Common myeloid progenitor, CD34-positive (primary cell): ENCODE results near the gene KCNIP4.

Experiments used
- CTCF ChIA-PET: fragments of 350-600 bp; sonication (Branson Sonifier 250); formaldehyde crosslinking; loops from one replicate; lab custom pipeline; 2021; ENCODE audit warnings: antibody characterized with exemption; lab: Charles Lee
- POLR2A ChIA-PET: fragments of 350-600 bp; sonication (Branson Sonifier 250); formaldehyde crosslinking; loops from one replicate; lab custom pipeline; 2021; ENCODE audit warnings: antibody characterized with exemption; lab: Charles Lee
- DNase-seq, 3 donors: peaks; one replicate each; pipeline versions ENCODE4 v3.0.0 to v3.0.0-alpha.2; 2013
- H3K27ac ChIP-seq, 2 experiments: 1 replicate in 1 of 2; 2 replicates in 1 of 2; pipeline ENCODE4 v1.7.0; 2013; ENCODE audit warnings: inconsistent platforms in 2 of 2, low read length in 2 of 2, mild to moderate bottlenecking in 2 of 2, low read depth in 1 of 2, moderate library complexity in 1 of 2; ENCODE audit not compliant: severe bottlenecking in 2 of 2, insufficient read depth in 1 of 2, poor library complexity in 1 of 2
- H3K27me3 ChIP-seq, 5 experiments: replicated peaks in 2 of 5; 1 replicate in 3 of 5; 2 replicates in 2 of 5; pipeline versions ENCODE4 v1.6.1 to v1.7.0; 2013; ENCODE audit warnings: low read length in 4 of 5, mild to moderate bottlenecking in 2 of 5, moderate library complexity in 2 of 5, inconsistent platforms in 1 of 5; ENCODE audit not compliant: insufficient read depth in 5 of 5, control insufficient read depth in 4 of 5
- H3K36me3 ChIP-seq, 4 experiments: 1 replicate in 2 of 4; 2 replicates in 2 of 4; pipeline versions ENCODE4 v1.6.1 to v1.7.0; 2013; ENCODE audit warnings: low read length in 3 of 4, control low read depth in 1 of 4, mild to moderate bottlenecking in 1 of 4; ENCODE audit not compliant: control insufficient read depth in 4 of 4, insufficient read depth in 4 of 4
- H3K4me1 ChIP-seq, 4 experiments: 1 replicate in 3 of 4; 2 replicates in 1 of 4; pipeline versions ENCODE4 v1.6.1 to v1.7.1; 2013; ENCODE audit warnings: low read length in 3 of 4, mild to moderate bottlenecking in 3 of 4, control low read depth in 1 of 4, inconsistent platforms in 1 of 4, moderate library complexity in 1 of 4; ENCODE audit not compliant: control insufficient read depth in 4 of 4, insufficient read depth in 4 of 4; ENCODE audit errors: control extremely low read depth in 1 of 4
- H3K4me3 ChIP-seq, 7 experiments: 1 replicate in 4 of 7; 2 replicates in 3 of 7; pipeline versions ENCODE4 v1.5.1 to v1.7.0; 2013; ENCODE audit warnings: mild to moderate bottlenecking in 7 of 7, low read length in 6 of 7, moderate library complexity in 6 of 7, inconsistent platforms in 2 of 7, low read depth in 2 of 7, control low read depth in 1 of 7; ENCODE audit not compliant: insufficient read depth in 4 of 7, control insufficient read depth in 1 of 7; ENCODE audit errors: extremely low read depth in 1 of 7
- H3K9me3 ChIP-seq, 5 experiments: 1 replicate in 4 of 5; 2 replicates in 1 of 5; pipeline versions ENCODE4 v1.6.1 to v1.7.1; 2013; ENCODE audit warnings: low read length in 4 of 5, mild to moderate bottlenecking in 2 of 5, inconsistent platforms in 1 of 5, low read depth in 1 of 5, moderate library complexity in 1 of 5; ENCODE audit not compliant: control insufficient read depth in 4 of 5, insufficient read depth in 2 of 5; ENCODE audit errors: control extremely low read depth in 1 of 5
- WGBS: methylation state at CpG from one replicate; pipeline ENCODE4 v1.1.5; 2013; ENCODE audit not compliant: insufficient coverage; 5-methylcytosine and 5-hydroxymethylcytosine counted together

The KCNIP4 gene

GRCh38 chr4:21915761-21916160, 32.8 kb downstream of the KCNIP4 start:
- DNase-seq: no peak
- no peak overlapping the region for H3K4me3 ChIP-seq
- H3K9me3 ChIP-seq: no peaks in the 10 kb centered on the region
- CTCF ChIA-PET: no interaction called here
- no peaks in the 10 kb centered on the region for H3K27me3 ChIP-seq
- no peak overlapping the region for H3K27ac ChIP-seq
- POLR2A ChIA-PET: no interaction called here
- no peaks in the 10 kb centered on the region for H3K36me3 ChIP-seq
- no peaks in the 10 kb centered on the region for H3K4me1 ChIP-seq
- 94% methylated on average over 3 of the region's 3 CpGs for WGBS

DNA sequence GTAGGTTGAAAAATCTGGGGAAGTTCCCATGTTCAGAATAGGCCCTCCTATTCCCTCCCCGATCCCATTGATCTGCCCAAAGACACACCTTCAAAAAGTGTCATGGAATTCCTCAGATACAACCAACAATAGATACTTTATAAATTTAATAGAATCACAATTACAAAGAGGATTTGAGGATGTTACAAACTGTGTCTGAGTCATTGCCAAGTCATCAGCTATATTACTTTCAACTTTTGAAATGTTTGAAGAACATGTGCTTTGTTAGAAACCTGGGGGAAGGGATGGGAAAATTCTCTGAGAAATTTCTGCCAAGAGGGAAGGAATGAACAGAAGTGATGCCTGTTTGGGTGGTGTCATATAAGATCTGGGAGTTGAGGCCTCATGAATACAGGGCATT, 46.7 kb downstream of the KCNIP4 start:
- H3K27me3 ChIP-seq: no peaks in the 10 kb centered on the region
- no CpG with 5 or more reads among the region's 1 CpG for WGBS
- POLR2A ChIA-PET: no interaction called here
- no peak for DNase-seq
- no peak overlapping the region for H3K27ac ChIP-seq
- H3K4me1 ChIP-seq: no peaks in the 10 kb centered on the region
- CTCF ChIA-PET: no interaction called here
- no peak overlapping the region for H3K4me3 ChIP-seq
- H3K36me3 ChIP-seq: no peaks in the 10 kb centered on the region
- H3K9me3 ChIP-seq: peaks cover 1 to 5% (median 3%) of the 10 kb centered on the region in 5 experiments

GRCh38 chr4:21901281-21901680, 47.3 kb downstream of the KCNIP4 start:
- H3K4me3 ChIP-seq: no peak overlapping the region
- no peaks in the 10 kb centered on the region for H3K4me1 ChIP-seq
- CTCF ChIA-PET: no interaction called here
- DNase-seq: no peak
- no peak overlapping the region for H3K27ac ChIP-seq
- H3K36me3 ChIP-seq: no peaks in the 10 kb centered on the region
- WGBS: no CpG with 5 or more reads among the region's 2 CpGs
- H3K27me3 ChIP-seq: no peaks in the 10 kb centered on the region
- peaks cover 1 to 5% (median 3%) of the 10 kb centered on the region in 5 experiments for H3K9me3 ChIP-seq
- POLR2A ChIA-PET: no interaction called here

GRCh38 chr4:21900211-21900610, 48.4 kb downstream of the KCNIP4 start:
- Histone ChIP-seq H3K4me1 (no peaks in the 10 kb centered on the region), H3K4me3 (no peak overlapping the region), H3K9me3 (peaks cover 1 to 5% (median 3%) of the 10 kb centered on the region in 5 experiments), H3K27ac (no peak overlapping the region), H3K27me3 (no peaks in the 10 kb centered on the region), H3K36me3 (no peaks in the 10 kb centered on the region)
- DNase-seq: no peak
- POLR2A ChIA-PET: no interaction called here
- WGBS: 0% methylated on average over 1 of the region's 2 CpGs
- CTCF ChIA-PET: no interaction called here

- no peak overlapping the region for H3K27ac ChIP-seq
- H3K4me1 ChIP-seq: no peaks in the 10 kb centered on the region
- H3K27me3 ChIP-seq: no peaks in the 10 kb centered on the region
- no peak for DNase-seq
- ChIA-PET CTCF (no interaction called here), POLR2A (no interaction called here)
- no peak overlapping the region for H3K4me3 ChIP-seq
- 89% methylated on average over 2 of the region's 2 CpGs for WGBS
- peaks cover 1 to 5% (median 3%) of the 10 kb centered on the region in 5 experiments for H3K9me3 ChIP-seq
- H3K36me3 ChIP-seq: no peaks in the 10 kb centered on the region
These were observed 50.5 kb downstream of the KCNIP4 start for GRCh38 chr4:21898101-21898500.

- Histone ChIP-seq H3K27ac (no peak overlapping the region), H3K27me3 (no peaks in the 10 kb centered on the region), H3K9me3 (peaks cover 1 to 5% (median 3%) of the 10 kb centered on the region in 5 experiments), H3K4me3 (no peak overlapping the region), H3K36me3 (no peaks in the 10 kb centered on the region), H3K4me1 (no peaks in the 10 kb centered on the region)
- WGBS: no CpG with 5 or more reads among the region's 2 CpGs
- CTCF ChIA-PET: no interaction called here
- POLR2A ChIA-PET: no interaction called here
- no peak for DNase-seq
These were observed 51.8 kb downstream of the KCNIP4 start for GRCh38 chr4:21896767-21897166.

DNA sequence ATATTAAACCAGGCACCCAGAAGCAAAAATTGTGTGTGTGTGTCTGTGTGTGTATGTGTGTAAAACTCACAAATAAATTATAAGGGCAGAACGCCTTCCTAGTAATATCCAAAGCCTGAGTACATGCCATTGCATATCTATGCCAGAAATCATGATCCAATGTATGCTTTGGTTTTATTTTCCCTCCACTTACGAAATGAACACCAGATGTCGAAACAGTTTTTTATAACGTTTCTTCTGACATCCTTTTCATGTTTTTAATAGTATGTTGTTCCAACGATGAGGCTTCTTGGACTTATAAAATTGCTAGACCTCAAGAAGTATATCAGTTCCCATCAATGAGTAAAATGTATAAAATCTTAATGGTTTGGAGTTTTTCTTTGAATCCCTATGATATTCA, 55.4 kb downstream of the KCNIP4 start:
- H3K4me1 ChIP-seq: no peaks in the 10 kb centered on the region
- H3K36me3 ChIP-seq: no peaks in the 10 kb centered on the region
- CTCF ChIA-PET: no interaction called here
- peaks cover 0 to 3% (median 2%) of the 10 kb centered on the region in 5 experiments for H3K9me3 ChIP-seq
- H3K4me3 ChIP-seq: no peak overlapping the region
- no peaks in the 10 kb centered on the region for H3K27me3 ChIP-seq
- no peak overlapping the region for H3K27ac ChIP-seq
- no peak for DNase-seq
- POLR2A ChIA-PET: no interaction called here
- no CpG with 5 or more reads among the region's 5 CpGs for WGBS
